Metanephros (tissue), 1 donor: ENCODE data around the gene KDM8. TPM values are rescaled to one million over a fixed set of nuclear protein-coding genes. Genes with fewer than 3 reads are reported as not detected.

ENCODE experiments used
- total RNA-seq: library from RNA; depleted of rRNA; stranded (reverse); fragments of >200 nt; gene quantifications from one replicate; pipeline ENCODE4 v1.2.3, GENCODE V29; 2014

The KDM8 gene
- total RNA-seq = 5.4 TPM

DNA sequence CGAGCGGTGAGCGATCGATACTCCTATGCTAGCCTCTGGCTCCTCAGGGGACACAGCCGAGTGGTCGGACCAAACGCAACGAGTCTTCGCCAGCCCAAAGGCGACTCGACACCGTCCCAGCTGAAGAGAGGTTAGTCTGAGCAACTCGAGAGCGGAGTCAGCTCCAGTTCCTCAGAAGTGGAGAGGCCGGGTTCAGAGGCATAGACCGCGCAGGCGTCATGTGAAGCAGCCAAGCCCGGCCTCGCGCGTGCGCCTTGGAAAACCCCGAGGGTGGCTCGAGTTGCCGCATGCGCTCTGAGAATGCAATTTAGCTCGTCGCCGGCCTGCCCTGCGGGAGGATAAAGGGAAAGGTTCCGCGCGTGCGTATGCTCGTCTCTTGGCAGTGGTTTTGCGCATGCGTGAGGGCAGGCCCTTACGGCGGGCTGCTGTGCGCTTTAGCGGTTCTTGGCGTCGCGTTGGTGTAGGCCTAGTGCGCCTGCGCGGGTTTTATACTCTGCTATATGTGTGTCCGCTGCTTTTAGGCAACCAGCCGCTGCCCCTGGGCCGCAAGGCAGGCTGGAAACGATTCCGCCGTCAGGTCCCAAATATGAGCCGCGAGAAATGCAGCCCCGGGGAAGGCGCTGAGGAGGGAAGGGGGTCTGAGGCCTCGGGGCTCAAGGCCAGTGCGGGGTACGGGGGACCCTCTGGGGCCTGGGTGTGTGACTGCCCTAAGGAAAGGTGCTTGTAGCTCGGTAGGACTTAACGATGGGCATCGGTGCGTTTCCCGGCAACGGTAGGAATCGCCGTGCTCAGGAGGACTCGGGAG lies at the start of gene KDM8:
KDM8 (plus strand) TSS at position 20 of the 805 bp plus-strand sequence. CDS start 6,598 bp downstream, outside the sequence.

DNA sequence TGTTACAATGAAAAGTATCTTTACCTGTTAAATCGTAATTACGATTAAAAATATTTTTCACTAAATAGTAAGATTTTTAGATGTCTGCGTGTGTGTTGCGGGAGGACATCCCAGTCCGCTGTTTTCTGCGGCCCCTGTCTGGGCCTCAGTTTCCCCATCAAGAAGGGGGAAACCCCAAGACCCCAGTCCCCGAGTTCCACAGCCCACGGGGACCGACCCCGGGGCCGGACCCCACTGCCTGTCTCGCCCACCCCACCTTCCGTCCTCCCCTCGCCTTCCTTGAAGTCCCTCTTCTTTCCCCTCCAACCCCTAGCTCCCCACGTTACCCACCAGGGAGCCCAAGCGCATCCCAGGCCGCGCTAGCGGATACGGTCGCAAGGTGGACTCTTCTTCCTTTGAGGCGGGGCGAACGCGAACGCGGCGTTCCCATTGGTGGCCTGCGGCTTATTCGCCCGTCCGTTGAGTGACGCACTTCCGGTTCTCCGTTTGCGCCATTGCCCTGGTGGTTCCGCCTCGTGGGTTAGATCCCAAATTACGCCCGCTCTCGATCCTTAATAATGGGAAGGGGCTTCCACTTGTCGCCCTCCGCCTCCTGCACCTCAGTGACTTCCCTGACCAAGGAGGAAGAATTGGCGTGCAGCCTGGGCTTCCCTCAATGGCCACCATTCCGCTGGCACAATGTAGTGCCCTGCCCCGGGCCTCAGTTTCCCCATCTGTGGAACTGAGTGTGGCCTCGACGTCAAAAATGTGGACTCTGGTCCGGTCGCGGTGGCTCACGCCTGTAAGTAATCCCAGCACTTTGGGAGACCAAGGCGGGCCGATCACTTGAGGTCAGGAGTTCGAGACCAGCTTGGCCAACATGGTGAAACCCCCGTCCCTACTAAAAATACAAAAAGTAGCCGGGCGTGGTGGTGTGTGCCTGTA lies 65.3 kb downstream of the KDM8 start, which contains the start of gene NSMCE1:
NSMCE1 (minus strand) TSS at position 397 of the 924 bp plus-strand sequence. CDS start 11,202 bp downstream, outside the sequence.

Other genes with a start within 250 kb of the KDM8 start
- gene C16orf82, start 136.6 kb upstream of the KDM8 start, total RNA-seq = not detected
- gene NSMCE1, start 65.2 kb downstream of the KDM8 start, total RNA-seq = 54.3 TPM
- 31.9 TPM for gene IL4R, start 110.4 kb downstream of the KDM8 start, total RNA-seq
- gene IL21R, start 198.6 kb downstream of the KDM8 start, total RNA-seq = 0.18 TPM